Cerebellar cortex (tissue), 1 donor: ENCODE results near the gene NSRP1.
"Not testable (repeated sequence)": the region's sequence is repeated elsewhere in the genome, so short reads cannot be mapped to it uniquely, and the experiment has no call there.

ENCODE experiments used
- DNase-seq: peaks from one replicate; pipeline ENCODE4 v3.0.0-alpha.2; 2015; ENCODE audit warnings: low spot score

NSRP1 gene

GRCh38 chr17:30116661-30117551 is at the start of gene NSRP1:
Gene NSRP1, plus strand, starts transcription at chr17:30116816. Its CDS starts 28 bp downstream, at chr17:30116844.
- DNase-seq = peak; percentile 94

- DNase-seq = no peak
Observed at GRCh38 chr17:30068465-30068864, 48.2 kb upstream of the NSRP1 start.

- no peak for DNase-seq
Observed at GRCh38 chr17:30074254-30074653, 42.4 kb upstream of the NSRP1 start.

GRCh38 chr17:30074730-30075129 is 41.9 kb upstream of the NSRP1 start:
- no peak for DNase-seq

GRCh38 chr17:30082773-30083172 is 33.8 kb upstream of the NSRP1 start:
- no peak for DNase-seq

GRCh38 chr17:30084788-30085187 is 31.8 kb upstream of the NSRP1 start:
- no peak for DNase-seq

GRCh38 chr17:30086896-30087295 is 29.7 kb upstream of the NSRP1 start:
- DNase-seq = no peak

GRCh38 chr17:30087431-30087830 is 29.2 kb upstream of the NSRP1 start:
- DNase-seq = not testable (repeated sequence)

GRCh38 chr17:30091121-30091670 is 25.4 kb upstream of the NSRP1 start:
- DNase-seq = no peak

GRCh38 chr17:30091771-30092170 is 24.8 kb upstream of the NSRP1 start:
- peak; percentile 33 for DNase-seq

- no peak for DNase-seq
Observed at GRCh38 chr17:30092886-30093285, 23.7 kb upstream of the NSRP1 start.

- peak; percentile 78 for DNase-seq
Observed at GRCh38 chr17:30093463-30094147, 23.0 kb upstream of the NSRP1 start.

GRCh38 chr17:30095507-30096244 is 20.9 kb upstream of the NSRP1 start:
- DNase-seq = peak; percentile 64

- DNase-seq = no peak
Observed at GRCh38 chr17:30101686-30102390, 14.8 kb upstream of the NSRP1 start.

GRCh38 chr17:30103921-30104320 is 12.7 kb upstream of the NSRP1 start:
- DNase-seq = no peak

GRCh38 chr17:30104575-30105339 is 11.9 kb upstream of the NSRP1 start:
- peak; percentile 88 for DNase-seq

- DNase-seq = no peak
Observed at GRCh38 chr17:30112794-30113193, 3.8 kb upstream of the NSRP1 start.

GRCh38 chr17:30113213-30113612 is 3.4 kb upstream of the NSRP1 start:
- no peak for DNase-seq

- DNase-seq = no peak
Observed at GRCh38 chr17:30116345-30116660, 313 bp upstream of the NSRP1 start.

GRCh38 chr17:30117675-30118081 is 1.1 kb downstream of the NSRP1 start:
- DNase-seq = no peak

GRCh38 chr17:30118635-30119034 is 2.0 kb downstream of the NSRP1 start:
- DNase-seq = not testable (repeated sequence)
